GM21723 (cell line): Measurements from ENCODE around the gene CT45A5.
"Not testable (repeated sequence)": the region's sequence is repeated elsewhere in the genome, so short reads cannot be mapped to it uniquely, and the experiment has no call there.

Experiments used
- ATAC-seq: cut with Tn5 transposase; IDR thresholded peaks from one replicate; pipeline ENCODE4 v1.9.1; 2021; ENCODE audit warnings: mild to moderate bottlenecking, moderate library complexity; ENCODE audit not compliant: unreplicated experiment

Gene CT45A5, protein sequence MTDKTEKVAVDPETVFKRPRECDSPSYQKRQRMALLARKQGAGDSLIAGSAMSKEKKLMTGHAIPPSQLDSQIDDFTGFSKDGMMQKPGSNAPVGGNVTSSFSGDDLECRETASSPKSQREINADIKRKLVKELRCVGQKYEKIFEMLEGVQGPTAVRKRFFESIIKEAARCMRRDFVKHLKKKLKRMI

DNA sequence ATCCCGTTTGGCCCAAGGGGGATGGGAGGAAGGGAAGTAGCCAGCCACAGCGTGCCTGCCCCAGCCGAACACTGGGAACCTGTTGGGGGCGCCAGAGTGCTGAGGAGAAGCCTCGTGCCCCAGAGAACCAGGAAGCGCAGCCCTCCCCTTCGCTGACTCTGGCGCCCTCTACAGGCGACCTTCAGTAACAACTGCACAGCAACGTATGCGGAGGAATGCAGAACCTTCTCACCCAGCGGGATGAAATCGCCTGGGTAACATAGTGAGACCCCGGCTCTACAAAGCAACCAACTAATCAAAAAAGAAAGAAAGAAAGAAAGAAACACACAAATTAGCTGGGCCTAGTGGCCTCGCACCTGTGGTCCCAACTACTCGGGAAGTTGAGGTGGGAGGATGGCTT, at the start of gene CT45A5:
Gene CT45A5, minus strand, starts transcription at position 101 of the 400 bp plus-strand sequence. CDS start 3,774 bp downstream, outside the sequence.
- ATAC-seq: not testable (repeated sequence)

DNA sequence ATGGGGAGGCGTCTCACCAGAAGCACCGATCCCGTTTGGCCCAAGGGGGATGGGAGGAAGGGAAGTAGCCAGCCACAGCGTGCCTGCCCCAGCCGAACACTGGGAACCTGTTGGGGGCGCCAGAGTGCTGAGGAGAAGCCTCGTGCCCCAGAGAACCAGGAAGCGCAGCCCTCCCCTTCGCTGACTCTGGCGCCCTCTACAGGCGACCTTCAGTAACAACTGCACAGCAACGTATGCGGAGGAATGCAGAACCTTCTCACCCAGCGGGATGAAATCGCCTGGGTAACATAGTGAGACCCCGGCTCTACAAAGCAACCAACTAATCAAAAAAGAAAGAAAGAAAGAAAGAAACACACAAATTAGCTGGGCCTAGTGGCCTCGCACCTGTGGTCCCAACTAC, 34.6 kb upstream of the CT45A5 start, which contains the start of gene CT45A2:
Gene CT45A2, minus strand, starts transcription at position 101 of the 400 bp plus-strand sequence. CDS start 3,747 bp downstream, outside the sequence.
- not testable (repeated sequence) for ATAC-seq

DNA sequence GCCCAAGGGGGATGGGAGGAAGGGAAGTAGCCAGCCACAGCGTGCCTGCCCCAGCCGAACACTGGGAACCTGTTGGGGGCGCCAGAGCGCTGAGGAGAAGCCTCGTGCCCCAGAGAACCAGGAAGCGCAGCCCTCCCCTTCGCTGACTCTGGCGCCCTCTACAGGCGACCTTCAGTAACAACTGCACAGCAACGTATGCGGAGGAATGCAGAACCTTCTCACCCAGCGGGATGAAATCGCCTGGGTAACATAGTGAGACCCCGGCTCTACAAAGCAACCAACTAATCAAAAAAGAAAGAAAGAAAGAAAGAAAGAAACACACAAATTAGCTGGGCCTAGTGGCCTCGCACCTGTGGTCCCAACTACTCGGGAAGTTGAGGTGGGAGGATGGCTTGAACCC, 17.4 kb upstream of the CT45A5 start, which contains the start of gene CT45A6:
Gene CT45A6, minus strand, starts transcription at position 101 of the 400 bp plus-strand sequence. CDS start 3,794 bp downstream, outside the sequence.
- not testable (repeated sequence) for ATAC-seq

DNA sequence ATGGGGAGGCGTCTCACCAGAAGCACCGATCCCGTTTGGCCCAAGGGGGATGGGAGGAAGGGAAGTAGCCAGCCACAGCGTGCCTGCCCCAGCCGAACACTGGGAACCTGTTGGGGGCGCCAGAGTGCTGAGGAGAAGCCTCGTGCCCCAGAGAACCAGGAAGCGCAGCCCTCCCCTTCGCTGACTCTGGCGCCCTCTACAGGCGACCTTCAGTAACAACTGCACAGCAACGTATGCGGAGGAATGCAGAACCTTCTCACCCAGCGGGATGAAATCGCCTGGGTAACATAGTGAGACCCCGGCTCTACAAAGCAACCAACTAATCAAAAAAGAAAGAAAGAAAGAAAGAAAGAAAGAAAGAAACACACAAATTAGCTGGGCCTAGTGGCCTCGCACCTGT, 17.2 kb downstream of the CT45A5 start, which contains the start of gene CT45A3:
Gene CT45A3, minus strand, starts transcription at position 101 of the 400 bp plus-strand sequence. CDS start 3,747 bp downstream, outside the sequence.
- not testable (repeated sequence) for ATAC-seq

DNA sequence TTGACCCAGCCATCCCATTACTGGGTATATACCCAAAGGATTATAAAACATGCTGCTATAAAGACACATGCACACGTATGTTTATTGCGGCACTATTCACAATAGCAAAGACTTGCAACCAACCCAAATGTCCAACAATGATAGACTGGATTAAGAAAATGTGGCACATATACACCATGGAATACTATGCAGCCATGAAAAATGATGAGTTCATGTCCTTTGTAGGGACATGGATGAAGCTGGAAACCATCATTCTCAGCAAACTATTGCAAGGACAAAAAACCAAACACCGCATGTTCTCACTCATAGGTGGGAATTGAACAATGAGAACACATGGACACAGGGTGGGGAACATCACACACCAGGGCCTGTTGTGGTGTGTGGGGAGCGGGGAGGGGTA, 40.6 kb downstream of the CT45A5 start:
- ATAC-seq: not testable (repeated sequence)

DNA sequence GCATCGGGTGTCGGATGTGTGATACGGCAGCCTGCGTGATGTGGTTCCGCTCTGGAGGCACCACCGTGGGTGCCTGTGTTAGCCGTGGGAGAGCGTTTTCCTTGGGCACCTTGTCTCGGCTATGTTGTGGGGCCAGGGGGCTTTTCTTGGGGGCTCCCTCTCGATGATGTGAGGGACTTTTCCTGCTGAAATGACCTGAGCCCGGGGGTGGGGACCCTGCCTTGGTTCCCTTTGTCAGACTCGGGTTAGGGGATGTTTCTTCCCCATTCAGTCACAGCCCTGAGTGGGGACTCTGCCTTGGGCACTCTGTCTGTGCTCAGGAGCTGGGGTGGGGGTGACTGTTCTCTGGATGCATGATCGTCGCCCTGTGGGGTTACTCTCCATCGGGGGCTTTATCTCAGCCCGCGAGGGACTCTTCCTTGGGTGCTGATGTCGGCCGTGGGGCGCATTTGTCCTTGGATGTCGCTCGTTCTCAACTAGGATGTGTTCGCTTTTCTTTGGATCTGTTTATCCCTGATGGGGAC, 44.0 kb downstream of the CT45A5 start:
- no peak for ATAC-seq

DNA sequence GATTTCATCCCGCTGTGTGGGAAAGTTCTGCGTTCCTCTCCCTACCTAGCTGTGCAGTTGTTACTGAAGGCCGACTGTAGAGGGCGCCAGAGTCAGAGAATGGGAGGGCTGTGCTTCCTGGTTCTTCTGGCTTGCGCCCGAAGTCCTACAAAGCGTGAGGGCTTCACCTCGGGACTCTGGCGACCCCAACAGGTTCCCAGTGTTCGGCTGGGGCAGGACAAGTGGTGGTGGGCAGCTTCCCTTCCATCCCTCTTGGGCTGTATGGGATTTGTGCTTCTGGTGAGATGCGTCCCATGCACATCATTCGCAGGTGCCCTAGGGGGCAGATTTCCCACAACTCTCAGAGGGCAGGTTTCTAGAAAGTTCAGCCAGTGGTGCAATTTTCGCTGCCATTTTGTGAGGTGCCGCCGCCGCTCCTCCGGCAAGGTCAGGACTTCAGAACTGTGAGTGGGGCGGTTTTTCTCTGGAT, 44.6 kb downstream of the CT45A5 start:
- ATAC-seq: peak; percentile 76

DNA sequence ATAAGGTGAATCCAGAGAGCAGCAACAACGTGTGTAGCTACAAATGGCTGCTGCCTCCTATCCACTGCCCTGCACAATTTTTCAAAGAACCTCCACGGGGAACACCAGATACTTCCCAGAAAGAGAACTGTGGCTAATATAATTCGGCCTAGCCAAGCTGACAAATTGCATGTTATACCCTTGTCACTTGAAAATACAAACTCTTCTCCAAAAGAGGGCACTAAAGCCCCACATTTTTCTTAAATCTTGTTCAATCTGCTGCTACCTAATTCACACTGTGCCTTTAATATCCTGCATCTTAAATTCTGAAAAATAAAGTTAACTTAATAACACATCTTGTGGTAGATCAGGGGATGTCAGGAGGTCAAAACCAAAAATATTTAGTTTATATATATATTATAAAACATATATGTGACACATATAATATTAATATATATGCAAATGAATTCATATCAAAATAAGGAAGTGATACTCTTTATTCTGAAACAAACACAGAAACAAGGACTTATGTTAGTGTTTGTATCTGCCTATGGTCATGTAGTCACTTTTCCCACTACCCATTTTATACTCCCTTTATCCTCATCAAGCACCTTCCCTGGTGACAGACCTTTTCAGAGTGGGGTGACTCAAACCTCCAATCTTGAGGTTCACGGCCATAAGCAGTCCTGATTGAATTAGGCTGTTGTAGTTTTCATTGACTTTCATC, 47.8 kb downstream of the CT45A5 start:
- ATAC-seq: no peak

DNA sequence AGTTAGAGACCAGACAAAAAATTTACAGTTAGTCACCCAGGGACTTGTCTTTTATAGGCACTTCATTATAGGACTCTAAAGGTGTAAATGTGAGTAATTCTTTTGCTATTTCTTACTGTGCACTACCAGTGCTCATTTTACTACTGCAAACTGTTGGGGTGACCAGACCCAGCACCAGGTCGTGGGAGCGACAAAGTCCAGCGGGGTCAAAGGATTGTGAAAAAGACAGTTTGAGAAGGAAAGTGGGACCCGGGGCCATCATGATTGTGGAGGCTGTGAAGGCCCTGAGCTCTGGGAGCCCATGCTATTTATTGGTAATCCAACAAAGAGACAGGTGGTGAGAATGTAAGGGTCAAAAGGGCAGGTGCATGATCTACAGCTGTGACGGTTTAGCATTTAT, 50.6 kb downstream of the CT45A5 start:
- not testable (repeated sequence) for ATAC-seq
